Measurements from ENCODE around the gene PSMD7. TPM values are rescaled to one million over a fixed set of nuclear protein-coding genes. Genes with fewer than 3 reads are reported as not detected.

PSMD7 gene
- total and polyA plus RNA-seq, 2 of the 13 experiments (the other 11 are each of a cell fraction or from before 2014, with no cell fraction given): 105 to 224 TPM

DNA sequence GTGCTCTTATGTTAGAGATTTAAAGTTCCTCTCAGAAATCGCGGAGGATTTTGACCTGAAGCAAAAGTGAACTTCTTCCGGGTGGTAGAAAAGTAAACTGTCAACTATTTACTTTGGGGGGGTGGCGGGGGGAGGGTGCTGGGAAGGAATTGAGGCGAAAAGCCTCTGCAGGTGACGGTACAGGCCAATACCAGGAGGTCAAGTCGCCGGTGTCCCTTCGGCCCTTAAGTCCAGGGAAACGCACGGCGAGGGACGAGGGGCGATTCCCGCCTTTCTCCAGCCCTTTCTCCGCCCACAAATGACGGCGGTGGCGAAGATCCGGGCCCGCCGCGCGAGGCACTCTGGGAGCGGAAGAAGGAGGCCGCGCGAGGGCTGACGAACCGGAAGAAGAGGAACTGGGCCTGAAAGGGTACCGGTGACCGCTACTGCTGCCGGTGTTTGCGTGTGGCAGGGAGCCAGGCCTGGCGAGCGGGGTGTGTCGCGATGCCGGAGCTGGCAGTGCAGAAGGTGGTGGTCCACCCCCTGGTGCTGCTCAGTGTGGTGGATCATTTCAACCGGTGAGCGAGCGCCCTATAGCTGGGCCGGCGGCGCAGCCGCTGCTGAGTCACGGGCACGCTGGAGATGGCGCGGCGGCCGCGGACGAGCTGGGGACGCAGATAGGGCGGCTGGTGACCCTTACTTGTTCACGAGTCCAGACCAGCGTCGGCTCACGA is at the start of gene PSMD7 (continued):
- TF ChIP-seq ZFYVE20 (CRISPR knock-in tag; IDR thresholded peaks at IDR 0.05; ENCODE audit: borderline replicate concordance, low read depth) (peak; percentile 91; the same call in 1 of the 2 replicates), ZNF761 (CRISPR knock-in tag; conservative IDR thresholded peaks at IDR 0.05) (peak; percentile 98), DPF2 (CRISPR knock-in tag; IDR thresholded peaks at IDR 0.05; ENCODE audit: borderline replicate concordance, low read depth) (peak; percentile 38; the same call in 1 of the 2 replicates), TBL1XR1 (IDR thresholded peaks at IDR 0.05; ENCODE audit: borderline replicate concordance, low read length, partially characterized antibody) (peak; percentile 29), PITX1 (CRISPR knock-in tag; IDR thresholded peaks at IDR 0.05) (peak; percentile 92)
- TF ChIP-seq, protein P1, sequence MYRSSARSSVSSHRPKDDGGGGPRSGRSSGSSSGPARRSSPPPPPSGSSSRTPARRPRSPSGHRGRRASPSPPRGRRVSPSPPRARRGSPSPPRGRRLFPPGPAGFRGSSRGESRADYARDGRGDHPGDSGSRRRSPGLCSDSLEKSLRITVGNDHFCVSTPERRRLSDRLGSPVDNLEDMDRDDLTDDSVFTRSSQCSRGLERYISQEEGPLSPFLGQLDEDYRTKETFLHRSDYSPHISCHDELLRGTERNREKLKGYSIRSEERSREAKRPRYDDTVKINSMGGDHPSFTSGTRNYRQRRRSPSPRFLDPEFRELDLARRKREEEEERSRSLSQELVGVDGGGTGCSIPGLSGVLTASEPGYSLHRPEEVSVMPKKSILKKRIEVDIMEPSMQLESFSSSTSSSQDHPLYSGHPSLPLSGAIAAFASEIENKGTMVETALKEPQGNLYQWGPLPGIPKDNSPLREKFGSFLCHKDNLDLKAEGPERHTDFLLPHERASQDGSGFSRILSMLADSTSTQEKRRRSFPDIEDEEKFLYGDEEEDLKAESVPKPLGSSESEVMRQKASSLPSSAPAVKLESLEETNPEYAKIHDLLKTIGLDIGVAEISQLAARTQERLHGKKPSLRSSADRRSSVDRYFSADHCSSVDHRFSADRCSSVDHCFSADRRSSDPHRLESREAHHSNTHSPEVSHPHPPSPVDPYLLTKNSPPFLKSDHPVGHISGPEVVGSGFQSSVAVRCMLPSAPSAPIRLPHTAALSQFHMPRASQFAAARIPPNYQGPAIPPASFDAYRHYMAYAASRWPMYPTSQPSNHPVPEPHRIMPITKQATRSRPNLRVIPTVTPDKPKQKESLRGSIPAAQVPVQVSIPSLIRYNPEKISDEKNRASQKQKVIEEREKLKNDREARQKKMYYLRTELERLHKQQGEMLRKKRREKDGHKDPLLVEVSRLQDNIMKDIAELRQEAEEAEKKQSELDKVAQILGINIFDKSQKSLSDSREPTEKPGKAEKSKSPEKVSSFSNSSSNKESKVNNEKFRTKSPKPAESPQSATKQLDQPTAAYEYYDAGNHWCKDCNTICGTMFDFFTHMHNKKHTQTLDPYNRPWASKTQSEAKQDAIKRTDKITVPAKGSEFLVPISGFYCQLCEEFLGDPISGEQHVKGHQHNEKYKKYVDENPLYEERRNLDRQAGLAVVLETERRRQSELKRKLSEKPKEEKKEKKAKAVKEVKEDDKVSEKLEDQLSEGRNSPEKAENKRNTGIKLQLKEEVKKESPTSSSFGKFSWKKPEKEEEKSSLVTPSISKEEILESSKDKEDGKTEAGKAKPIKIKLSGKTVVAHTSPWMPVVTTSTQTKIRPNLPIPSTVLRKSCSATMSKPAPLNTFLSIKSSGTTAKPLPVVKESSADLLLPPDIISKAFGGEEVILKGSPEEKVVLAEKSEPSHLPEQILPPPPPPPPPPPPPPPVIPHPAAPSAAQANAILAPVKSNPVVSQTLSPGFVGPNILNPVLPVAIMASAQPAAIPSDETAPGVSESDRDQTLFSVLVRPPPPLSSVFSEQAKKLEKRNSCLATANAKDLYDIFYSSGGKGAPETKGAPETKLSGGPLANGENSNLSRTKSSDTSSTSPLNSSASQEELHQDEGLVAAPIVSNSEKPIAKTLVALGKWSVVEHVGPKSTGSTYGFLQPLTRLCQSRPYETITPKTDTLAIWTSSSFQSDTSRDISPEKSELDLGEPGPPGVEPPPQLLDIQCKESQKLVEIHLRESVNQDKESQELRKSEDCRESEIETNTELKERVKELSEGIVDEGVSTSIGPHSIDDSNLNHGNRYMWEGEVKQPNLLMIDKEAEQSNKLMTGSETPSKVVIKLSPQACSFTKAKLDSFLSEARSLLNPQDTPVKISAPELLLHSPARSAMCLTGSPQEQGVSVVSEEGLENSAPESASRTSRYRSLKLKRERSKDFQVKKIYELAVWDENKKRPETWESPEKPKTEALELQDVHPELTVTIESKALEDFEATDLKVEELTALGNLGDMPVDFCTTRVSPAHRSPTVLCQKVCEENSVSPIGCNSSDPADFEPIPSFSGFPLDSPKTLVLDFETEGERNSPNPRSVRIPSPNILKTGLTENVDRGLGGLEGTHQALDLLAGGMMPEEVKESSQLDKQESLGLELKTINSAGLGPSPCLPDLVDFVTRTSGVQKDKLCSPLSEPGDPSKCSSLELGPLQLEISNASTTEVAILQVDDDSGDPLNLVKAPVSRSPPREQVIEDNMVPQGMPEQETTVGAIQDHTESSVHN (CRISPR knock-in tag; IDR thresholded peaks at IDR 0.05): no peak
- TF ChIP-seq, protein P2, sequence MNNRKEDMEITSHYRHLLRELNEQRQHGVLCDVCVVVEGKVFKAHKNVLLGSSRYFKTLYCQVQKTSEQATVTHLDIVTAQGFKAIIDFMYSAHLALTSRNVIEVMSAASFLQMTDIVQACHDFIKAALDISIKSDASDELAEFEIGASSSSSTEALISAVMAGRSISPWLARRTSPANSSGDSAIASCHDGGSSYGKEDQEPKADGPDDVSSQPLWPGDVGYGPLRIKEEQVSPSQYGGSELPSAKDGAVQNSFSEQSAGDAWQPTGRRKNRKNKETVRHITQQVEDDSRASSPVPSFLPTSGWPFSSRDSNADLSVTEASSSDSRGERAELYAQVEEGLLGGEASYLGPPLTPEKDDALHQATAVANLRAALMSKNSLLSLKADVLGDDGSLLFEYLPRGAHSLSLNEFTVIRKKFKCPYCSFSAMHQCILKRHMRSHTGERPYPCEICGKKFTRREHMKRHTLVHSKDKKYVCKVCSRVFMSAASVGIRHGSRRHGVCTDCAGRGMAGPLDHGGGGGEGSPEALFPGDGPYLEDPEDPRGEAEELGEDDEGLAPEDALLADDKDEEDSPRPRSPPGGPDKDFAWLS (CRISPR knock-in tag; IDR thresholded peaks at IDR 0.05; ENCODE audit: borderline replicate concordance): peak; percentile 55; the same call in 1 of the 2 replicates
- TF ChIP-seq, protein P3, sequence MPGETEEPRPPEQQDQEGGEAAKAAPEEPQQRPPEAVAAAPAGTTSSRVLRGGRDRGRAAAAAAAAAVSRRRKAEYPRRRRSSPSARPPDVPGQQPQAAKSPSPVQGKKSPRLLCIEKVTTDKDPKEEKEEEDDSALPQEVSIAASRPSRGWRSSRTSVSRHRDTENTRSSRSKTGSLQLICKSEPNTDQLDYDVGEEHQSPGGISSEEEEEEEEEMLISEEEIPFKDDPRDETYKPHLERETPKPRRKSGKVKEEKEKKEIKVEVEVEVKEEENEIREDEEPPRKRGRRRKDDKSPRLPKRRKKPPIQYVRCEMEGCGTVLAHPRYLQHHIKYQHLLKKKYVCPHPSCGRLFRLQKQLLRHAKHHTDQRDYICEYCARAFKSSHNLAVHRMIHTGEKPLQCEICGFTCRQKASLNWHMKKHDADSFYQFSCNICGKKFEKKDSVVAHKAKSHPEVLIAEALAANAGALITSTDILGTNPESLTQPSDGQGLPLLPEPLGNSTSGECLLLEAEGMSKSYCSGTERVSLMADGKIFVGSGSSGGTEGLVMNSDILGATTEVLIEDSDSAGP (CRISPR knock-in tag; IDR thresholded peaks at IDR 0.05; ENCODE audit: borderline replicate concordance): peak; percentile 97
- TF ChIP-seq, protein P4, sequence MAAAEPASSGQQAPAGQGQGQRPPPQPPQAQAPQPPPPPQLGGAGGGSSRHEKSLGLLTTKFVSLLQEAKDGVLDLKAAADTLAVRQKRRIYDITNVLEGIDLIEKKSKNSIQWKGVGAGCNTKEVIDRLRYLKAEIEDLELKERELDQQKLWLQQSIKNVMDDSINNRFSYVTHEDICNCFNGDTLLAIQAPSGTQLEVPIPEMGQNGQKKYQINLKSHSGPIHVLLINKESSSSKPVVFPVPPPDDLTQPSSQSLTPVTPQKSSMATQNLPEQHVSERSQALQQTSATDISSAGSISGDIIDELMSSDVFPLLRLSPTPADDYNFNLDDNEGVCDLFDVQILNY (CRISPR knock-in tag; conservative IDR thresholded peaks at IDR 0.05): peak; percentile 75
- TF ChIP-seq, protein P5, sequence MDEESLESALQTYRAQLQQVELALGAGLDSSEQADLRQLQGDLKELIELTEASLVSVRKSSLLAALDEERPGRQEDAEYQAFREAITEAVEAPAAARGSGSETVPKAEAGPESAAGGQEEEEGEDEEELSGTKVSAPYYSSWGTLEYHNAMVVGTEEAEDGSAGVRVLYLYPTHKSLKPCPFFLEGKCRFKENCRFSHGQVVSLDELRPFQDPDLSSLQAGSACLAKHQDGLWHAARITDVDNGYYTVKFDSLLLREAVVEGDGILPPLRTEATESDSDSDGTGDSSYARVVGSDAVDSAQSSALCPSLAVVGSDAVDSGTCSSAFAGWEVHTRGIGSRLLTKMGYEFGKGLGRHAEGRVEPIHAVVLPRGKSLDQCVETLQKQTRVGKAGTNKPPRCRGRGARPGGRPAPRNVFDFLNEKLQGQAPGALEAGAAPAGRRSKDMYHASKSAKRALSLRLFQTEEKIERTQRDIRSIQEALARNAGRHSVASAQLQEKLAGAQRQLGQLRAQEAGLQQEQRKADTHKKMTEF (CRISPR knock-in tag; IDR thresholded peaks at IDR 0.05): peak; percentile 95

All from HepG2 (cell line).